GM12878 (cell line): ENCODE data around the gene TMEM176A. TPM values are rescaled to one million over a fixed set of nuclear protein-coding genes. Genes with fewer than 3 reads are reported as not detected.

ENCODE experiments used
- ATAC-seq: fragments of 200-7000 bp; cut with Tn5 transposase; 3 replicates; pipeline ENCODE4 v1.9.1; 2020; ENCODE audit warnings: mild to moderate bottlenecking, moderate library complexity
- BruUV-seq: library from RNA; stranded (reverse); fragments of 400-500 nt; replicated peaks from 2 replicates; lab custom pipeline; 2021; lab: Mats Ljungman, UMichigan
- CTCF ChIA-PET: fragments of 300-600 bp; sonication (Branson Sonifier 250); formaldehyde crosslinking; extraction: SDS; loops from one replicate; lab custom pipeline; 2021; ENCODE audit warnings: inconsistent platforms; lab: Yijun Ruan, JAX
- POLR2A ChIA-PET: fragments of 350-600 bp; formaldehyde crosslinking; extraction: SDS; loops from one replicate; lab custom pipeline; 2021; ENCODE audit warnings: inconsistent platforms; lab: Charles Lee
- RAD21 ChIA-PET: fragments of 300-600 bp; sonication (Branson Sonifier 250); formaldehyde crosslinking; loops from one replicate; lab custom pipeline; 2023; ENCODE audit warnings: antibody characterized with exemption; ENCODE audit not compliant: unreplicated experiment; lab: Charles Lee
- SMC1A ChIA-PET: fragments of 300-600 bp; sonication (Branson Sonifier 250); formaldehyde crosslinking; loops from one replicate; lab custom pipeline; 2023; ENCODE audit not compliant: unreplicated experiment, uncharacterized antibody; lab: Charles Lee
- DNase-seq: peaks from one replicate; pipeline ENCODE4 v3.0.0-alpha.2; 2011; ENCODE audit warnings: low read depth, low spot score
- FAIRE-seq: peaks from 3 replicates; lab custom pipeline; 2011; peaks lifted over from hg19 to GRCh38; lab: Jason Lieb, UNC
- H2AFZ ChIP-seq: 2 replicates; pipeline ENCODE4 v1.6.0; 2011; ENCODE audit warnings: low read depth, low read length, control low read depth; ENCODE audit not compliant: control insufficient read depth
- H3K27ac ChIP-seq: 2 replicates; pipeline ENCODE4 v1.5.1; 2011; ENCODE audit warnings: control low read depth; ENCODE audit not compliant: control insufficient read depth, insufficient read depth
- H3K27me3 ChIP-seq, 2 experiments: replicated peaks in 1 of 2; 2 replicates each; pipeline versions ENCODE4 v1.6.0 to v1.6.1; 2011; ENCODE audit warnings: low read length in 1 of 2; ENCODE audit not compliant: control insufficient read depth in 2 of 2, insufficient read depth in 2 of 2
- H3K36me3 ChIP-seq, 2 experiments: 2 replicates each; pipeline ENCODE4 v1.5.1; 2011; ENCODE audit warnings: low read length in 1 of 2; ENCODE audit not compliant: control insufficient read depth in 2 of 2, insufficient read depth in 2 of 2
- H3K4me1 ChIP-seq: 2 replicates; pipeline ENCODE4 v1.6.1; 2011; ENCODE audit warnings: mild to moderate bottlenecking, low read length, moderate library complexity, mixed read lengths; ENCODE audit not compliant: control insufficient read depth, insufficient read depth
- H3K4me2 ChIP-seq: 2 replicates; pipeline ENCODE4 v1.6.0; 2011; ENCODE audit warnings: control low read depth; ENCODE audit not compliant: control insufficient read depth, insufficient read depth
- H3K4me3 ChIP-seq: fragments of 200-600 bp; sonication (generic); 2 replicates; pipeline ENCODE4 v1.5.1; 2016
- H3K79me2 ChIP-seq: 2 replicates; pipeline ENCODE4 v1.6.0; 2011; ENCODE audit warnings: low read length; ENCODE audit not compliant: control insufficient read depth, insufficient read depth
- H3K9ac ChIP-seq: 2 replicates; pipeline ENCODE4 v1.8.0; 2011; ENCODE audit warnings: low read length, control low read depth, mixed read lengths; ENCODE audit not compliant: control insufficient read depth, insufficient read depth
- H3K9me3 ChIP-seq: replicated peaks from 3 replicates; pipeline ENCODE4 v1.5.1; 2011; ENCODE audit warnings: mild to moderate bottlenecking, low read length; ENCODE audit not compliant: control insufficient read depth, insufficient read depth
- H4K20me1 ChIP-seq: 2 replicates; pipeline ENCODE4 v1.6.0; 2011; ENCODE audit not compliant: control insufficient read depth, insufficient read depth
- MYC ChIP-seq: IDR thresholded peaks from 2 replicates; pipeline ENCODE4 v1.6.1; 2011; ENCODE audit warnings: mild to moderate bottlenecking, low read length, moderate library complexity, inconsistent platforms; ENCODE audit not compliant: insufficient read depth, insufficient replicate concordance, insufficient read length, severe bottlenecking
- SMAD1 ChIP-seq: fragments of 450-650 bp; IDR thresholded peaks from 2 replicates; pipeline ENCODE4 v1.6.1; 2018; ENCODE audit warnings: mild to moderate bottlenecking, low read depth; ENCODE audit not compliant: partially characterized antibody
- ZNF622 ChIP-seq: fragments of 450-650 bp; IDR thresholded peaks from 2 replicates; pipeline ENCODE4 v1.6.1; 2017; ENCODE audit warnings: mild to moderate bottlenecking, inconsistent platforms
- WGBS: methylation state at CpG from one replicate; pipeline ENCODE4 v1.1.6; 2016; ENCODE audit warnings: low lambda C conversion rate; ENCODE audit not compliant: insufficient replicate concordance, insufficient coverage; ENCODE audit errors: missing lambda C conversion rate; 5-methylcytosine and 5-hydroxymethylcytosine counted together
- in situ Hi-C: fragments of 300-500 bp; cut with MboI; formaldehyde crosslinking; loops from 9 replicates; pipeline ENCODE4 v1.14.3; 2018; ENCODE audit warnings: mixed read lengths
- intact Hi-C: fragments of 100-400 bp; cut with micrococcal nuclease; formaldehyde crosslinking; loops from one replicate; pipeline ENCODE4 v1.14.2; 2022; ENCODE audit not compliant: unreplicated experiment
- polyA plus RNA-seq, 11 experiments: library from polyadenylated mRNA; depleted of rRNA in 4 of 11; unstranded in 6 of 11; stranded (reverse) in 5 of 11; fragments of >200 nt; fragmentation: Nextera tagmentation in 4 of 11; fragmentation: Illumina TruSeq in 1 of 11; extraction: Ambion mirVana in 4 of 11; extraction: Trizol in 1 of 11; gene quantifications; 1 replicate in 1 of 11; 2 replicates in 10 of 11; pipeline versions ENCODE4 v1.2.1 to v1.2.3, GENCODE V29; 2011 to 2016; ENCODE audit warnings: inconsistent platforms in 2 of 11, missing spikeins in 2 of 11, low read depth in 1 of 11
- total RNA-seq, 4 experiments: library from RNA; depleted of rRNA in 3 of 4; stranded (reverse); fragments of >200 nt in 3 of 4; fragmentation: Illumina TruSeq in 1 of 4; extraction: Trizol in 1 of 4; gene quantifications; 2 replicates each; pipeline versions ENCODE4 v1.2.1 to v1.2.3, GENCODE V29; 2013 to 2021
- TF ChIP-seq, protein P1 (sequence below): fragments of 450-650 bp; IDR thresholded peaks from 2 replicates; pipeline ENCODE4 v1.6.1; 2017; ENCODE audit warnings: low read depth, mild to moderate bottlenecking, moderate library complexity
- TF ChIP-seq, protein P2 (sequence below): fragments of 450-650 bp; IDR thresholded peaks from 2 replicates; pipeline ENCODE4 v1.6.1; 2017; ENCODE audit warnings: mild to moderate bottlenecking, moderate library complexity

The TMEM176A gene
- total and polyA plus RNA-seq, 10 of the 15 experiments (the other 5 are each of a cell fraction or from before 2014, with no cell fraction given) = not detected

- WGBS = 18% methylated on average over 5 of the region's 5 CpGs
- H4K20me1 ChIP-seq = no peaks in the 10 kb centered on the region
- no peak for ATAC-seq
- intact Hi-C loops (no loop called here), in situ Hi-C loops (no loop called here)
- no peak for FAIRE-seq
- CTCF ChIA-PET = interaction anchor here (1.0 to 1.2 kb wide), 2 partner anchors 28 to 56 kb away, joined by 3 to 4 read pairs; no protein-coding TSS in a partner anchor
- no peaks in the 10 kb centered on the region for H3K36me3 ChIP-seq
- no TSS peak for BruUV-seq
- SMC1A ChIA-PET = interaction anchor here (1.7 kb wide), 1 partner anchor 40 kb away, joined by 3 read pairs; no protein-coding TSS in a partner anchor
- H3K9me3 ChIP-seq = no peaks in the 10 kb centered on the region; the same call in 1 of the 3 replicates
- H3K4me1 ChIP-seq = no peaks in the 10 kb centered on the region
- no peak overlapping the region for H3K9ac ChIP-seq
- POLR2A ChIA-PET = no interaction called here
- DNase-seq = no peak
- no peak overlapping the region for H3K4me2 ChIP-seq
- no peaks in the 10 kb centered on the region; a peak in 1 of 4 replicates for H3K27me3 ChIP-seq
- H3K79me2 ChIP-seq = no peaks in the 10 kb centered on the region
- no peak overlapping the region for H2AFZ ChIP-seq
- TF ChIP-seq, protein P1, sequence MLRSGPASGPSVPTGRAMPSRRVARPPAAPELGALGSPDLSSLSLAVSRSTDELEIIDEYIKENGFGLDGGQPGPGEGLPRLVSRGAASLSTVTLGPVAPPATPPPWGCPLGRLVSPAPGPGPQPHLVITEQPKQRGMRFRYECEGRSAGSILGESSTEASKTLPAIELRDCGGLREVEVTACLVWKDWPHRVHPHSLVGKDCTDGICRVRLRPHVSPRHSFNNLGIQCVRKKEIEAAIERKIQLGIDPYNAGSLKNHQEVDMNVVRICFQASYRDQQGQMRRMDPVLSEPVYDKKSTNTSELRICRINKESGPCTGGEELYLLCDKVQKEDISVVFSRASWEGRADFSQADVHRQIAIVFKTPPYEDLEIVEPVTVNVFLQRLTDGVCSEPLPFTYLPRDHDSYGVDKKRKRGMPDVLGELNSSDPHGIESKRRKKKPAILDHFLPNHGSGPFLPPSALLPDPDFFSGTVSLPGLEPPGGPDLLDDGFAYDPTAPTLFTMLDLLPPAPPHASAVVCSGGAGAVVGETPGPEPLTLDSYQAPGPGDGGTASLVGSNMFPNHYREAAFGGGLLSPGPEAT = peak; percentile 37; the same call in 1 of the 2 replicates
- TF ChIP-seq ZNF622 = no peak
- TF ChIP-seq MYC = no peak
- no peak for TF ChIP-seq SMAD1
- TF ChIP-seq, protein P2, sequence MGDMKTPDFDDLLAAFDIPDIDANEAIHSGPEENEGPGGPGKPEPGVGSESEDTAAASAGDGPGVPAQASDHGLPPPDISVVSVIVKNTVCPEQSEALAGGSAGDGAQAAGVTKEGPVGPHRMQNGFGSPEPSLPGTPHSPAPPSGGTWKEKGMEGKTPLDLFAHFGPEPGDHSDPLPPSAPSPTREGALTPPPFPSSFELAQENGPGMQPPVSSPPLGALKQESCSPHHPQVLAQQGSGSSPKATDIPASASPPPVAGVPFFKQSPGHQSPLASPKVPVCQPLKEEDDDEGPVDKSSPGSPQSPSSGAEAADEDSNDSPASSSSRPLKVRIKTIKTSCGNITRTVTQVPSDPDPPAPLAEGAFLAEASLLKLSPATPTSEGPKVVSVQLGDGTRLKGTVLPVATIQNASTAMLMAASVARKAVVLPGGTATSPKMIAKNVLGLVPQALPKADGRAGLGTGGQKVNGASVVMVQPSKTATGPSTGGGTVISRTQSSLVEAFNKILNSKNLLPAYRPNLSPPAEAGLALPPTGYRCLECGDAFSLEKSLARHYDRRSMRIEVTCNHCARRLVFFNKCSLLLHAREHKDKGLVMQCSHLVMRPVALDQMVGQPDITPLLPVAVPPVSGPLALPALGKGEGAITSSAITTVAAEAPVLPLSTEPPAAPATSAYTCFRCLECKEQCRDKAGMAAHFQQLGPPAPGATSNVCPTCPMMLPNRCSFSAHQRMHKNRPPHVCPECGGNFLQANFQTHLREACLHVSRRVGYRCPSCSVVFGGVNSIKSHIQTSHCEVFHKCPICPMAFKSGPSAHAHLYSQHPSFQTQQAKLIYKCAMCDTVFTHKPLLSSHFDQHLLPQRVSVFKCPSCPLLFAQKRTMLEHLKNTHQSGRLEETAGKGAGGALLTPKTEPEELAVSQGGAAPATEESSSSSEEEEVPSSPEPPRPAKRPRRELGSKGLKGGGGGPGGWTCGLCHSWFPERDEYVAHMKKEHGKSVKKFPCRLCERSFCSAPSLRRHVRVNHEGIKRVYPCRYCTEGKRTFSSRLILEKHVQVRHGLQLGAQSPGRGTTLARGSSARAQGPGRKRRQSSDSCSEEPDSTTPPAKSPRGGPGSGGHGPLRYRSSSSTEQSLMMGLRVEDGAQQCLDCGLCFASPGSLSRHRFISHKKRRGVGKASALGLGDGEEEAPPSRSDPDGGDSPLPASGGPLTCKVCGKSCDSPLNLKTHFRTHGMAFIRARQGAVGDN = no peak
- TF ChIP-seq, all 136 proteins: peak for 1
- Histone ChIP-seq H3K27ac (no peak overlapping the region), H3K4me3 (no peak overlapping the region)
- RAD21 ChIA-PET = interaction anchor here (1.0 kb wide), 1 partner anchor 32 kb away, joined by 4 read pairs; no protein-coding TSS in a partner anchor
Observed at GRCh38 chr7:150820148-150820547, 19.6 kb downstream of the TMEM176A start.
